Mammary epithelial cell (primary cell): ENCODE results near the gene IRX4.

Experiments
- EZH2 ChIP-seq: IDR thresholded peaks from 2 replicates; pipeline ENCODE4 v1.6.1; 2012; ENCODE audit warnings: low read length, inconsistent platforms, borderline replicate concordance
- TF ChIP-seq, protein P1 (sequence below), 2 donors: IDR thresholded peaks in 1 of 2; conservative IDR thresholded peaks in 1 of 2; 2 replicates each; pipeline ENCODE4 v1.5.1; 2011 to 2012; ENCODE audit warnings: inconsistent platforms in 2 of 2, low read length in 2 of 2, mild to moderate bottlenecking in 2 of 2, control low read depth in 1 of 2, low read depth in 1 of 2; ENCODE audit not compliant: insufficient read depth in 1 of 2; ENCODE audit errors: extremely low read depth in 1 of 2

GRCh38 chr5:1901061-1901460 is 18.3 kb upstream of the IRX4 start:
- TF ChIP-seq, protein P1, sequence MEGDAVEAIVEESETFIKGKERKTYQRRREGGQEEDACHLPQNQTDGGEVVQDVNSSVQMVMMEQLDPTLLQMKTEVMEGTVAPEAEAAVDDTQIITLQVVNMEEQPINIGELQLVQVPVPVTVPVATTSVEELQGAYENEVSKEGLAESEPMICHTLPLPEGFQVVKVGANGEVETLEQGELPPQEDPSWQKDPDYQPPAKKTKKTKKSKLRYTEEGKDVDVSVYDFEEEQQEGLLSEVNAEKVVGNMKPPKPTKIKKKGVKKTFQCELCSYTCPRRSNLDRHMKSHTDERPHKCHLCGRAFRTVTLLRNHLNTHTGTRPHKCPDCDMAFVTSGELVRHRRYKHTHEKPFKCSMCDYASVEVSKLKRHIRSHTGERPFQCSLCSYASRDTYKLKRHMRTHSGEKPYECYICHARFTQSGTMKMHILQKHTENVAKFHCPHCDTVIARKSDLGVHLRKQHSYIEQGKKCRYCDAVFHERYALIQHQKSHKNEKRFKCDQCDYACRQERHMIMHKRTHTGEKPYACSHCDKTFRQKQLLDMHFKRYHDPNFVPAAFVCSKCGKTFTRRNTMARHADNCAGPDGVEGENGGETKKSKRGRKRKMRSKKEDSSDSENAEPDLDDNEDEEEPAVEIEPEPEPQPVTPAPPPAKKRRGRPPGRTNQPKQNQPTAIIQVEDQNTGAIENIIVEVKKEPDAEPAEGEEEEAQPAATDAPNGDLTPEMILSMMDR (conservative IDR thresholded peaks at IDR 0.05 in 1 of 2, IDR thresholded peaks at IDR 0.05 in 1 of 2; ENCODE audit: extremely low read depth in 1 of 2, insufficient read depth in 1 of 2, low read depth in 1 of 2, low read length in 2 of 2) = no peak
- no peak for TF ChIP-seq EZH2
